Endothelial cell of umbilical vein (primary cell): Measurements from ENCODE around the gene PRPS1.

ENCODE experiments used
- CTCF ChIP-seq, 2 donors: IDR thresholded peaks; 1 replicate in 1 of 2; 2 replicates in 1 of 2; pipeline ENCODE4 v1.5.1; 2011; ENCODE audit warnings: low read length in 2 of 2, mild to moderate bottlenecking in 2 of 2, moderate library complexity in 2 of 2, control low read depth in 1 of 2, inconsistent platforms in 1 of 2, low read depth in 1 of 2; ENCODE audit not compliant: insufficient read depth in 1 of 2; ENCODE audit errors: extremely low read depth in 1 of 2
- POLR2AphosphoS5 ChIP-seq: IDR thresholded peaks from 2 replicates; pipeline ENCODE4 v1.6.1; 2012; ENCODE audit warnings: low read depth, mild to moderate bottlenecking, control low read depth, low read length, moderate library complexity; ENCODE audit not compliant: insufficient read depth

- TF ChIP-seq POLR2AphosphoS5: no peak
- TF ChIP-seq CTCF (IDR thresholded peaks at IDR 0.05; ENCODE audit: extremely low read depth in 1 of 2, insufficient read depth in 1 of 2, low read depth in 1 of 2, low read length in 2 of 2): no peak
Observed at GRCh38 chrX:107666931-107667330, 38.6 kb downstream of the PRPS1 start.
